Mammary epithelial cell (primary cell): Measurements from ENCODE around the gene GPER1.

Source experiments
- CTCF ChIP-seq, 2 donors: IDR thresholded peaks in 1 of 2; conservative IDR thresholded peaks in 1 of 2; 2 replicates each; pipeline ENCODE4 v1.5.1; 2011 to 2012; ENCODE audit warnings: inconsistent platforms in 2 of 2, low read length in 2 of 2, mild to moderate bottlenecking in 2 of 2, control low read depth in 1 of 2, low read depth in 1 of 2; ENCODE audit not compliant: insufficient read depth in 1 of 2; ENCODE audit errors: extremely low read depth in 1 of 2
- EZH2 ChIP-seq: IDR thresholded peaks from 2 replicates; pipeline ENCODE4 v1.6.1; 2012; ENCODE audit warnings: low read length, inconsistent platforms, borderline replicate concordance

- TF ChIP-seq CTCF (conservative IDR thresholded peaks at IDR 0.05 in 1 of 2, IDR thresholded peaks at IDR 0.05 in 1 of 2; ENCODE audit: extremely low read depth in 1 of 2, insufficient read depth in 1 of 2, low read depth in 1 of 2, low read length in 2 of 2) (no peak), EZH2 (no peak)
Measured at GRCh38 chr7:1106793-1107421, 19.0 kb downstream of the GPER1 start.
